GM21619 (cell line): ENCODE measurements around the gene PGPEP1.
"Not testable (repeated sequence)": the region's sequence is repeated elsewhere in the genome, so short reads cannot be mapped to it uniquely, and the experiment has no call there.

Experiments
- ATAC-seq: cut with Tn5 transposase; IDR thresholded peaks from one replicate; pipeline ENCODE4 v1.9.1; 2021; ENCODE audit not compliant: unreplicated experiment

PGPEP1 gene

GRCh38 chr19:18330868-18331267 is 9.5 kb upstream of the PGPEP1 start:
- ATAC-seq, result no peak

GRCh38 chr19:18332917-18333530 is 7.4 kb upstream of the PGPEP1 start:
- no peak for ATAC-seq

- no peak for ATAC-seq
These were observed 6.7 kb upstream of the PGPEP1 start for GRCh38 chr19:18333680-18334079.

GRCh38 chr19:18336121-18336520 is 4.3 kb upstream of the PGPEP1 start:
- ATAC-seq, result no peak

- no peak for ATAC-seq
These were observed 1.9 kb upstream of the PGPEP1 start for GRCh38 chr19:18338541-18338940.

- no peak for ATAC-seq
These were observed 675 bp upstream of the PGPEP1 start for GRCh38 chr19:18339723-18340122.

GRCh38 chr19:18340990-18341868 is 831 bp downstream of the PGPEP1 start:
- ATAC-seq, result peak; percentile 47

GRCh38 chr19:18342090-18342632 is 1.8 kb downstream of the PGPEP1 start:
- no peak for ATAC-seq

- ATAC-seq, result no peak
These were observed 4.2 kb downstream of the PGPEP1 start for GRCh38 chr19:18344582-18344950.

GRCh38 chr19:18345296-18345695 is 4.9 kb downstream of the PGPEP1 start:
- ATAC-seq, result no peak

GRCh38 chr19:18346091-18346490 is 5.7 kb downstream of the PGPEP1 start:
- no peak for ATAC-seq

GRCh38 chr19:18348171-18348570 is 7.8 kb downstream of the PGPEP1 start:
- ATAC-seq, result no peak

GRCh38 chr19:18348818-18349339 is 8.5 kb downstream of the PGPEP1 start:
- not testable (repeated sequence) for ATAC-seq

- ATAC-seq, result no peak
These were observed 9.2 kb downstream of the PGPEP1 start for GRCh38 chr19:18349524-18350128.

GRCh38 chr19:18350490-18350889 is 10.1 kb downstream of the PGPEP1 start:
- ATAC-seq, result no peak

GRCh38 chr19:18351544-18351943 is 11.1 kb downstream of the PGPEP1 start:
- ATAC-seq, result no peak

GRCh38 chr19:18353378-18354005 is 13.1 kb downstream of the PGPEP1 start:
- no peak for ATAC-seq

- ATAC-seq, result not testable (repeated sequence)
These were observed 14.3 kb downstream of the PGPEP1 start for GRCh38 chr19:18354743-18355142.

GRCh38 chr19:18357041-18357440 is 16.6 kb downstream of the PGPEP1 start:
- no peak for ATAC-seq

GRCh38 chr19:18361646-18362045 is 21.2 kb downstream of the PGPEP1 start:
- ATAC-seq, result no peak

GRCh38 chr19:18362934-18363542 is 22.6 kb downstream of the PGPEP1 start:
- ATAC-seq, result no peak
